WTC11 (cell line): Measurements from ENCODE around the gene TLE3. TPM values are rescaled to one million over a fixed set of nuclear protein-coding genes. Genes with fewer than 3 reads are reported as not detected.

Source experiments
- ATAC-seq: fragments of 200-7000 bp; cut with Tn5 transposase; 2 replicates; pipeline ENCODE4 v1.10.0; 2021; ENCODE audit warnings: mild to moderate bottlenecking, moderate library complexity
- CTCF ChIA-PET: fragments of 300-600 bp; sonication (Branson Sonifier 250); formaldehyde crosslinking; loops from one replicate; lab custom pipeline; 2021; ENCODE audit warnings: antibody characterized with exemption; lab: Charles Lee
- POLR2A ChIA-PET: fragments of 350-600 bp; sonication (Branson Sonifier 250); formaldehyde crosslinking; loops from one replicate; lab custom pipeline; 2021; ENCODE audit warnings: antibody characterized with exemption; lab: Charles Lee
- DNase-seq: peaks from one replicate; pipeline ENCODE4 v3.0.0; 2021; ENCODE audit warnings: low spot score
- H3K27ac Mint-ChIP-seq: 2 replicates; pipeline ENCODE4 v1.8.0; 2021; ENCODE audit warnings: mixed read lengths
- H3K27me3 Mint-ChIP-seq: 2 replicates; pipeline ENCODE4 v1.8.0; 2021; ENCODE audit warnings: low read depth, mild to moderate bottlenecking, moderate library complexity, mixed read lengths
- H3K36me3 Mint-ChIP-seq: 2 replicates; pipeline ENCODE4 v1.8.0; 2021; ENCODE audit warnings: mixed read lengths
- H3K4me1 Mint-ChIP-seq: 2 replicates; pipeline ENCODE4 v1.8.0; 2022; ENCODE audit warnings: mixed read lengths
- H3K4me3 Mint-ChIP-seq: 2 replicates; pipeline ENCODE4 v1.8.0; 2021; ENCODE audit warnings: mild to moderate bottlenecking, moderate library complexity, mixed read lengths
- H3K9me3 Mint-ChIP-seq: 2 replicates; pipeline ENCODE4 v1.8.0; 2021; ENCODE audit warnings: mixed read lengths
- CREM ChIP-seq: sonication (generic); formaldehyde crosslinking; IDR thresholded peaks from 2 replicates; pipeline ENCODE4 v1.8.1; 2022; ENCODE audit warnings: mild to moderate bottlenecking, missing genetic modification reagents, moderate library complexity
- HMGXB4 ChIP-seq: sonication (generic); formaldehyde crosslinking; IDR thresholded peaks from 2 replicates; pipeline ENCODE4 v1.8.1; 2023; ENCODE audit warnings: mild to moderate bottlenecking, moderate library complexity, missing genetic modification reagents
- NFATC4 ChIP-seq: fragments of 250-450 bp; sonication (Bioruptor Pico); IDR thresholded peaks from 2 replicates; pipeline ENCODE4 v1.9.0; 2021; ENCODE audit warnings: mild to moderate bottlenecking
- NFE2L1 ChIP-seq: sonication (generic); formaldehyde crosslinking; IDR thresholded peaks from 2 replicates; pipeline ENCODE4 v1.8.1; 2023; ENCODE audit warnings: missing genetic modification reagents
- NR2C2 ChIP-seq: sonication (generic); formaldehyde crosslinking; IDR thresholded peaks from 2 replicates; pipeline ENCODE4 v1.8.0; 2022; ENCODE audit warnings: mild to moderate bottlenecking, missing genetic modification reagents
- PREB ChIP-seq: sonication (generic); formaldehyde crosslinking; IDR thresholded peaks from 2 replicates; pipeline ENCODE4 v1.8.1; 2022; ENCODE audit warnings: mild to moderate bottlenecking, missing genetic modification reagents, moderate library complexity, borderline replicate concordance
- TCF7 ChIP-seq: sonication (generic); formaldehyde crosslinking; IDR thresholded peaks from 2 replicates; pipeline ENCODE4 v1.8.0; 2022; ENCODE audit warnings: mild to moderate bottlenecking, low read depth, missing genetic modification reagents, moderate library complexity
- USF2 ChIP-seq: sonication (generic); formaldehyde crosslinking; IDR thresholded peaks from 2 replicates; pipeline ENCODE4 v1.8.1; 2023; ENCODE audit warnings: mild to moderate bottlenecking, missing genetic modification reagents, moderate library complexity
- ZNF219 ChIP-seq: sonication (generic); formaldehyde crosslinking; IDR thresholded peaks from 2 replicates; pipeline ENCODE4 v1.8.0; 2023; ENCODE audit warnings: missing genetic modification reagents, mild to moderate bottlenecking, borderline replicate concordance
- ZNF281 ChIP-seq: sonication (generic); formaldehyde crosslinking; IDR thresholded peaks from 2 replicates; pipeline ENCODE4 v1.8.0; 2023; ENCODE audit warnings: mild to moderate bottlenecking, missing genetic modification reagents
- ZSCAN18 ChIP-seq: fragments of 250-450 bp; sonication (Bioruptor Pico); IDR thresholded peaks from 2 replicates; pipeline ENCODE4 v2.1.2; 2022; ENCODE audit warnings: mild to moderate bottlenecking, moderate library complexity
- total RNA-seq: library from RNA; stranded (reverse); gene quantifications from 3 replicates; pipeline ENCODE4 v1.2.3, GENCODE V29; 2021

The TLE3 gene
- total RNA-seq, 1 experiment from 2014 or later = 78.7 TPM

GRCh38 chr15:70008697-70009290, 88.9 kb downstream of the TLE3 start (continued):
- TF ChIP-seq ZNF281 (CRISPR knock-in tag) = no peak

- H3K9me3 Mint-ChIP-seq = peaks cover 15% of the 10 kb centered on the region
- no peak for TF ChIP-seq USF2
- no peak for TF ChIP-seq NR2C2 (CRISPR knock-in tag)
- TF ChIP-seq HMGXB4 = no peak
- TF ChIP-seq ZNF281 (CRISPR knock-in tag) = no peak
- no peak for TF ChIP-seq ZSCAN18 (CRISPR knock-in tag)
- TF ChIP-seq CREM (CRISPR knock-in tag) = no peak
- TF ChIP-seq NFATC4 = no peak
- no peak for TF ChIP-seq TCF7
- no peak for TF ChIP-seq NFE2L1
- no peak for TF ChIP-seq ZNF219
- no peak for TF ChIP-seq PREB (CRISPR knock-in tag)
- CTCF ChIA-PET = no interaction called here
- no peak; the same call in 1 of the 2 replicates for ATAC-seq
- H3K27me3 Mint-ChIP-seq = no peaks in the 10 kb centered on the region
- POLR2A ChIA-PET = no interaction called here
- no peak overlapping the region for H3K4me3 Mint-ChIP-seq
- peaks cover 2% of the 10 kb centered on the region for H3K4me1 Mint-ChIP-seq
- no peak overlapping the region for H3K27ac Mint-ChIP-seq
- no peak for DNase-seq
- H3K36me3 Mint-ChIP-seq = peaks cover 14% of the 10 kb centered on the region
Measured at GRCh38 chr15:70006259-70007147, 91.2 kb downstream of the TLE3 start.
